HS-5 (cell line): ENCODE data around the gene PRKN.

Source experiments
- DNase-seq: peaks from one replicate; pipeline ENCODE4 v3.0.0-alpha.2; 2012; ENCODE audit warnings: low read depth

The PRKN gene

GRCh38 chr6:161954699-161955276 lies 772.8 kb downstream of the PRKN start:
- no peak for DNase-seq

- DNase-seq: no peak
These were observed 773.5 kb downstream of the PRKN start for GRCh38 chr6:161954077-161954476.

- no peak for DNase-seq
These were observed 776.4 kb downstream of the PRKN start for GRCh38 chr6:161951126-161951525.

GRCh38 chr6:161949531-161949930 lies 778.0 kb downstream of the PRKN start:
- no peak for DNase-seq

GRCh38 chr6:161948462-161948861 lies 779.1 kb downstream of the PRKN start:
- no peak for DNase-seq

- DNase-seq: no peak
These were observed 780.2 kb downstream of the PRKN start for GRCh38 chr6:161947371-161947770.

GRCh38 chr6:161946461-161946860 lies 781.1 kb downstream of the PRKN start:
- DNase-seq: no peak

- DNase-seq: no peak
These were observed 784.0 kb downstream of the PRKN start for GRCh38 chr6:161943561-161943960.

- no peak for DNase-seq
These were observed 786.0 kb downstream of the PRKN start for GRCh38 chr6:161941565-161941964.

GRCh38 chr6:161940519-161940918 lies 787.0 kb downstream of the PRKN start:
- no peak for DNase-seq

- DNase-seq: no peak
These were observed 801.2 kb downstream of the PRKN start for GRCh38 chr6:161926324-161926723.

- no peak for DNase-seq
These were observed 803.0 kb downstream of the PRKN start for GRCh38 chr6:161924516-161925116.

GRCh38 chr6:161922631-161923119 lies 804.9 kb downstream of the PRKN start:
- peak; percentile 36 for DNase-seq

GRCh38 chr6:161921602-161922395 lies 805.8 kb downstream of the PRKN start:
- no peak for DNase-seq

- peak; percentile 6 for DNase-seq
These were observed 807.9 kb downstream of the PRKN start for GRCh38 chr6:161919691-161920090.

GRCh38 chr6:161918628-161919205 lies 808.8 kb downstream of the PRKN start:
- no peak for DNase-seq

GRCh38 chr6:161918109-161918531 lies 809.4 kb downstream of the PRKN start:
- no peak for DNase-seq

- no peak for DNase-seq
These were observed 809.9 kb downstream of the PRKN start for GRCh38 chr6:161917645-161918044.

GRCh38 chr6:161915456-161915964 lies 812.1 kb downstream of the PRKN start:
- DNase-seq: no peak

- DNase-seq: no peak
These were observed 818.7 kb downstream of the PRKN start for GRCh38 chr6:161908872-161909271.

GRCh38 chr6:161906571-161906970 lies 821.0 kb downstream of the PRKN start:
- DNase-seq: no peak

- no peak for DNase-seq
These were observed 823.9 kb downstream of the PRKN start for GRCh38 chr6:161903584-161904212.
